Activated CD4-positive, alpha-beta T cell treated with anti-CD3 and anti-CD28 coated beads, Interleukin-2, Interleukin-6, amounts not matched to agents 100 ng/mL and 50 ng/mL, durations not matched to agents 16 hours and 8 hours (primary cell): ENCODE data around the gene FOLR1.
A peak's percentile ranks its signal among the peaks of the same experiment; 100 is the strongest.
"Not testable (repeated sequence)": the region's sequence is repeated elsewhere in the genome, so short reads cannot be mapped to it uniquely, and the experiment has no call there.

ENCODE experiments used
- DNase-seq: peaks from one replicate; pipeline ENCODE4 v3.0.0-alpha.2; 2020

FOLR1 gene

DNA sequence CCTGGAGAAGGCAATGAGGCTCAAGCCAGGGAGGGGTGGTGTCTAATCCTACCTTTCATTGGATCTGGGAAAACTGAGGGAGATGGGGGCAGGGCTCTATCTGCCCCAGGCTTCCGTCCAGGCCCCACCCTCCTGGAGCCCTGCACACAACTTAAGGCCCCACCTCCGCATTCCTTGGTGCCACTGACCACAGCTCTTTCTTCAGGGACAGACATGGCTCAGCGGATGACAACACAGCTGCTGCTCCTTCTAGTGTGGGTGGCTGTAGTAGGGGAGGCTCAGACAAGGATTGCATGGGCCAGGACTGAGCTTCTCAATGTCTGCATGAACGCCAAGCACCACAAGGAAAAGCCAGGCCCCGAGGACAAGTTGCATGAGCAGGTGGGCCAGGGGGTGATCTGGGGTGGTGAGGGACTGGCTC, at the start of gene FOLR1:
FOLR1 (plus strand) TSS at position 180 of the 421 bp plus-strand sequence; CDS start at position 214, 34 bp downstream.
- no peak for DNase-seq

DNA sequence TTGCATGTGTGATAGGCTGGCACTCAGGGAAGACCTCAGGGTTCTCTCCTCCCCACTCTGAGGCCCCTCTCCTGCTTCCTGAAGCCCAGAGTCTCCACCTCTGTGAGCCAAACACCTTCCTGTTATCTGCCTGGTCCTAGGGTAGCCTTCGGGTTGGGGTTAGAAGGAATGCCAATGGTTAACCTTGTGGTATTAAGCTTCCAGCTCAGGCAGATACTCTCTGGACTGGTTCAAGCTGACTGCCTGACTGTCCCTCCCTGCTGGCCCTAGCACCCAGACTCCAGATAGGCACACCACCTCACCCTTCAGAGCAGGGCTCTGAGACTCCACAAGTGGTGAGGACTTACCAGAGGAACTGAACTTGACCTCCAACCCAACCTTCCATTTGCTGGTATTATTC, 49.4 kb upstream of the FOLR1 start:
- DNase-seq, result not testable (repeated sequence)

- no peak for DNase-seq
Measured at GRCh38 chr11:72144807-72145565, 47.0 kb upstream of the FOLR1 start.

- no peak for DNase-seq
Measured at GRCh38 chr11:72146625-72147024, 45.3 kb upstream of the FOLR1 start.

DNA sequence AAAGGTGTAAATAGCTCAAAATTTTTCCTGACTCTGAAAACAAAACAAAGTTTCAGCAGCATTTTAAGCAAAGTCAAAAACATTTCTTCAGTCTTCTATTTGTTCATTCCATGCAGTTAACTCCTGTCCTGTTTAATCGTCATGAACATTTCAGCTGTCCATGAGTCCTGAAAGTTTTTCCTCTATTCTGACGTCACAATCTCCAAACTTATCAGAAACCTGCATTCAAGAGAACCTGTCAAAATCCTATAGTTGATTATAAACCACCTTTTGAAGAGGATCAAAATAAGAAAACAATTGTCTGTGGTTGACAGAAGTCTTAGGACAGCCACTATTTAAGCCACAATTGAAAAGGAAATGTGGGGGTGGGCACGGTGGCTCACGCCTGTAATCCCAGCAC, 41.1 kb upstream of the FOLR1 start:
- no peak for DNase-seq

DNA sequence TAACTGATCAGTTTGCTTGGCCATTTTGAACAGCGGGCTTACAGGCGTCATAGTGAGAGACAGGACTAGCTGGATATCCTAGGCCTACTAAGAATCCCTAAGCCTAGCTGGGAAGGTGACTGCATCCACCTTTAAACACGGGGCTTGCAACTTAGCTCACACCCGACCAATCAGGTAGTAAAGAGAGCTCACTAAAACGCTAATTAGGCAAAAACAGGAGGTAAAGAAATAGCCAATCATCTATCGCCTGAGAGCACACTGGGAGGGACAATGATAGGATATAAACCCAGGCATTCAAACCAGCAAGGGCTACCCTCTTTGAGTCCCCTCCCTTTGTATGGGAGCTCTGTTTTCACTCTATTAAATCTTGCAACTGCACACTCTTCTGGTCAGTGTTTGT, 38.1 kb upstream of the FOLR1 start:
- not testable (repeated sequence) for DNase-seq

GRCh38 chr11:72154816-72155215, 37.1 kb upstream of the FOLR1 start:
- DNase-seq, result no peak

DNA sequence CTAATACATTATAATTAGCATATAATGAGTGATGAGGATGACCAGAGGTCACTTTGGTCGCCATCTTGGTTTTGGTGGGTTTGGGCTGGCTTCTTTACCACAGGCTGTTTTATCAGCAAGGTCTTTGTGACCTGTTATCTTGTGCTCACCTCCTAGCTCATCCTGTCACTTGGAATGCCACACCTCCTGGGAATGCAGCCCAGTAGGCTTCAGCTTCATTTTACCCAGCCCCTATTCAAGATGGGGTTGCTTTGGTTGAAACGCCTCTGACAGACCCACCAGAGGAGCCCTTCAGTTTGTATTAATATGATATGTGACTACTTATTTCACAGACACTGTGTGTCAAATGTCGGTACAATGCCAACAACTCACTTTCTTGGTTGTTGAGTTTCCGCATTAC, 36.2 kb upstream of the FOLR1 start:
- no peak for DNase-seq

DNA sequence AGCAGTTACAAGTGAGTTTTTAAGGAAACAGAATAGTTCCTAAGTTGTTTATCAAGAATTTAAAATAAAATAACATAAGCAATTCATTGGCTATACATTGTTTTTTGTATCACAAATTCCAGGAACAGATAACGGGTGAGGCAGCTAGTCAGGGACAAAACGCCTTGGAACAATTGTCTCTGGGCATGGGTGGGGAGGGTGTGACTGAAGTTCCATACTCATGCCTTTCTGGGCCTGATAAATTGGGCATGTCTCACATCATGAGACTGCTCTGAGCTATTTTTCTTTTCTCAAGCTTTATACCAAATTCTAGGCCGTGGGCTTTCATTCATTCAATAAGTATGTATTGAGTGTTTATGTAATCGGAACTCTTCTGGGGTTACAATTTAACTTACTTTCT, 34.8 kb upstream of the FOLR1 start:
- no peak for DNase-seq

DNA sequence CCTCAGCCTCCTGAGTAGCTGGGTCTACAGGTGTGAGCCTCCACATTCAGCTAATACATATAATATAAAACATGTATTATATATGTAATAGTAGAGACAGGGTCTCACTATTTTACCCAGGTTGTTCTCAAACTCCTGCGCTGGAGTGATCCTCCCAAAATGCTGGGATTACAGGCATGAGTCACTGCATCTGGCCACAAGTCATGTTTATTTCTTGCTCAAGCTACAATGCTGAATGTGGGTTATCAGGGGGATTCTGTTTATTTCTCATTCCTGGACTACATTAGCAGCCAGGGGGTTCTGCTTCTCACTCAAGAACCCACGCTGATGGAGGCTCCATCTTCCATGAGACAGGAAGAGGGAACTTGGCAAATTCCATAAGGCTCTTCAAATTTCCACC, 31.6 kb upstream of the FOLR1 start:
- no peak for DNase-seq

DNA sequence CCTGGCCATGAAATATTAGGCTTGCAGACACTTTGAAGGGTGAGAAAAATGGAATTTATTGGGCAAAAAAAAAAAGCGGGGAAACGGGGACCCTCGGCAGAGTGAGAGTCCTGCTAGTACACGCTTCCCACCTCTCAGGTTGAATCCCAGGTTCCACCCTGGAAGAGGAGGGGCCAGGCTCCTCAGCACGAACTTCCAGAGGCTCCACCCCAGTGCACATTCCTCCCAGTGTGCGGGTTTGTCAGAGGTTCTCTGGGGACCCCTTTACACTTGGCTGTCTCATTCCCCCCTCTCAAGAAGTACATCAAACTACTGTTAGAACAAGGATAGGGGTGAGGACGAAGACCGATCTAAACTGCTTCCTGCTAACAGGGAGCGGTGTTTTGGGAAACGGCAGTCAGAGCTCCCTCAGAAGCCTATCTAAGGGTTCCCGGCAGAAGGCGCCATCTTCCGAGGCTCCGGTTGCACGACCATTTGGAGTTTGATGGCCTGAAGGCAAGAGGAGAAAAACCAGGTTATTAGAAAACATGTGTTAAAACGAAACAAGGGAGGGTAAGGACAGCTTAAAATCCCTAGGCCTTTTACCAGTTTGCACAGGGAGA, 28.9 kb upstream of the FOLR1 start:
- DNase-seq, result no peak

DNA sequence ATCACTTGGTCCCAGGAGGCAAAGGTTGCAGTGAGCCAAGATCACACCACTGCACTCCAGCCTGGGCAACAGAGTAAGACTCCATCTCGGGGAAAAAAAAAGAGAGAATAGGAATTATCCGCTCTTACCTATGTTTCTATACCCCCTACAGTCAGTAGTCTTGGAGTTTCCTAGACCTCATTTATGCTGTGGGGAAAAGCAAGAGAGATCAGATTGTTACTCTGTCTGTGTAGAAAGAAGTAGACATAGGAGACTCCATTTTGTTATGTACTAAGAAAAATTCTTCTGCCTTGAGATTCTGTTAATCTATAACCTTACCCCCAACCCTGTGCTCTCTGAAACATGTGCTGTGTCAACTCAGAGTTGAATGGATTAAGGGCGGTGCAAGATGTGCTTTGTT, 27.8 kb upstream of the FOLR1 start:
- not testable (repeated sequence) for DNase-seq

- not testable (repeated sequence) for DNase-seq
Measured at GRCh38 chr11:72169046-72169555, 22.8 kb upstream of the FOLR1 start.

- not testable (repeated sequence) for DNase-seq
Measured at GRCh38 chr11:72169754-72170153, 22.2 kb upstream of the FOLR1 start.

DNA sequence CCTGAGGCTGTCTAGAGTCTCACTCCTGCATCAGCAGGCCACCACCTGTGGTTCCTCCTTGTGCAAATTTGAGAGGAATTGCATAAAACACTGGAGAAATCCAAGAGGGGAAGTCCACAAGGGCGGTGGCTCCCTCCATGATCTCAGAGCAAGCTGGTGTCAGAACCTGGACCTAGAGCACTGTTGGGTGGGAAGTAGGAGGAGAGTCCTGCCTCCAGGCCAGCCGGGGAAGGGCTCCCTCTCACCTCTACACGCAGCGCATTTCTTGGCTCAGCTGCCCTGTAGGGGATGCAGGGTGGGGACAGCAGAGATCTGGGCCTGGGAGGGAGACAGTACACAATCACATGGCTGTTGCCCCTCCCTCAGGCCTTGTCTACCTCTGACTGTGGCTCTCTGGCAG, 19.9 kb upstream of the FOLR1 start:
- DNase-seq, result not testable (repeated sequence)

DNA sequence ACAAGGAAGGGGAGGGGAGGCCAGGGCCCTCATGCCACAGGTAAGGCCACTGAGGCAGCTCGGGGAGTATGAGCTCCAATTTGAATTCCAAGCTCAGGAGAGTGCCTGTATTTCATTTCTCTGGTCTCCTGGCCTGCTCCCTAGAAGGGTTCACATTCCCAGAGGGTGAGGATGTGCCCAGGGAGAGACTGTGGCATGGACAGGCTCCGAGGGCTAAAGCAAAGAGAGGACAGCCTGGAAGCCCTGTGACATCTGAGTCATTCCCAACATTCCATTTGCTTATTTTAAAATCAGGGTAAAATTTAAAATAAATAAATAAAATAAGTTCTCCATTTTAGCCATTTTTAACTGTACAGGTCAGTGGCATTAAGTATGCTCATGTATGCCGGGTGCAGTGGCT, 18.6 kb upstream of the FOLR1 start:
- no peak for DNase-seq

DNA sequence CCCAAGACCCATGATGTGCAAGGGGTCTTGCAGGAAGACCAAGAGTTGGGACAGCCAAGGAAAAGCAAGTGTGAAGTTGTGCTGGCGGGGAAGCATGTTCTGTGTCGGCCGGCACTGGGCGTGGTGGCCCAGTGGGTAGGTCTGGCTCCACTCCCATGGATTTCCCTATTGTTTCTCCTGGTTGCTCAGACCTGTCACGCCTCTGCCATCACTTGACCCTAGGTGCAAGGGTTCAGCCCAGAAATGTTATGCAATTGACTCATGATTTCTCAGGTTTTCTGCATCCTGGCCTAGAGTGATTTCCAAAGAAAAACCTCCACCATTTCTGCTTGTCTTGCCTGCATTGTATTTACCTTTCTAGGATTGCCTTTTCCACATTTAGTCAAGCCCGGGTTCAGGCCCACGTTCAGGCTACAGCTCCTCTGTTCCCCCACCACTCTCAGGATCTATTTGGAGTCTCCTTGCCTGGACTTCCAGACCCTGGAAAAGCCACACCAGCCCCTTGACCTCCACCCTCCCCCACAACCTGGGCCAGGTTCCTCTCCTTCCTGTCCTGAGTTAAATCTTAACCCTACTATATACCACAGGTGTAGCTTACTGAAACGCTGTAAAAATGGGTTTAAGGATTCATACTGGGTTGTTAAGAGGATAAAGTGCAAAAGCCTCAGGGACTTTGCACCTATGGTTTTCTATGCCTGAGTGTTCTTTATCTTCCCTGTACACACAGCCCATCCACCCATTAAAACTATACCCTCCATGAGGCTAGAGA, 17.5 kb upstream of the FOLR1 start:
- no peak for DNase-seq

- DNase-seq, result no peak
Measured at GRCh38 chr11:72177656-72178055, 14.3 kb upstream of the FOLR1 start.

GRCh38 chr11:72179049-72179803, 12.7 kb upstream of the FOLR1 start:
- no peak for DNase-seq

DNA sequence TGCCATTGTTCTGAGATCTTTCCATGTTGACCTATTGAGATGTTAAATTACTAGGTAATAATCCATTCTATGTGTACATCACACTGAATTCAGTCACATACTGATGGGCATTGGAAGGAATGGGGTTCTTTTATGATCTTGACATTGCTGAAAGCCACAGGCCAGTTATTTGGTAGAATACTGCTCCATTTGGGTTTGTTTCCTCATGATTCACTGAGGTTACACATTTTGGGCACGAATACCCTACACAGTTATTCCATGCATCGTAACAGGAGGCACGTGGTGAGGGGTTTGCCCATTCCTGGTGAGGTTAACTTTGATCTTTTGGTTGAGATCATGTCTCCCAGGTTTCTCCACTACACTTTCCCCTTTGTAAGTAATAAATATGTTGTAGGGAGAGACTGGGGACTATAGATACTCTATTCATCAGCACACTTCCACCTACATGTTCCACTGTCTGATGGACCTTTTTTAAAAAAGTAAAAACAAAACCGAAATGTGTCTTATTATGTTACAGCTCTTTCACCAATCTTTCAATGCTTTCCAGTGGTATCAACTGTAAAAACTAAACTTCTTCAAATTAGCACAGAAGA, 12.0 kb upstream of the FOLR1 start:
- DNase-seq, result peak; percentile 4

- not testable (repeated sequence) for DNase-seq
Measured at GRCh38 chr11:72180892-72181552, 10.9 kb upstream of the FOLR1 start.

DNA sequence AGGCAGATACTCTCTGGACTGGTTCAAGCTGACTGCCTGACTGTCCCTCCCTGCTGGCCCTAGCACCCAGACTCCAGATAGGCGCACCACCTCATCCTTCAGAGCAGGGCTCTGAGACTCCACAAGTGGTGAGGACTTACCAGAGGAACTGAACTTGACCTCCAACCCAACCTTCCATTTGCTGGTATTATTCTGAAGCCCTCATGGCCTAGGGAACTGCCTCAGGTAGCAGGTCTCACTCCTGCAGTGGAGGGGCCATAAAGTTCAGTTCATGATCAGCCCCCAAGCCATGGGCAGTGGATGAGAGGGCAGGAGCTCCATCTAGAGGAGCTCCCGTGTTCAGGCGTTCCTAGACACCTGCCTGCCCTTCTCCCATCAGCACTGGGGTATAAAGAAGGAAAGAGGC, 10.4 kb upstream of the FOLR1 start:
- peak; percentile 11 for DNase-seq
